ENCODE measurements around the gene TMEM248.
"Not testable (repeated sequence)": the region's sequence is repeated elsewhere in the genome, so short reads cannot be mapped to it uniquely, and the experiment has no call there.

Gene TMEM248

DNA sequence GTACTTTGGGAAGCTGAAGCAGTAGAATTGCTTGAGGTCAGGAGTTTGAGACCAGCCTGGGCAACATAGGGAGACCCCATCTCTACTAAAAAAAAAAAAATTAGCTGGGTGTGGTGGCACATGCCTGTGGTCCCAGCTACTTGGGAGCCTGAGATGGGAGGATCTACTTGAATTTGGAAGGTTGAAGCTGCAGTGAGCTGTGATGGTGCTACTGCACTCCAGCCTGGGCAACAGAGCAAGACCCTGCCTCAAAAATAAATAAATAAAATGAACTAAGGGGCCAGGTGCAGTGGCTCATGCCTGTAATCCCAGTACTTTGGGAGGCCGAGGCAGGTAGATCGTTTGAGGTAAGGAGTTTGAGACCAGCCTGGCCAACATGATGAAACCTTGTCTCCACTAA, 9.8 kb upstream of the TMEM248 start:
- not testable (repeated sequence) for DNase-seq

DNA sequence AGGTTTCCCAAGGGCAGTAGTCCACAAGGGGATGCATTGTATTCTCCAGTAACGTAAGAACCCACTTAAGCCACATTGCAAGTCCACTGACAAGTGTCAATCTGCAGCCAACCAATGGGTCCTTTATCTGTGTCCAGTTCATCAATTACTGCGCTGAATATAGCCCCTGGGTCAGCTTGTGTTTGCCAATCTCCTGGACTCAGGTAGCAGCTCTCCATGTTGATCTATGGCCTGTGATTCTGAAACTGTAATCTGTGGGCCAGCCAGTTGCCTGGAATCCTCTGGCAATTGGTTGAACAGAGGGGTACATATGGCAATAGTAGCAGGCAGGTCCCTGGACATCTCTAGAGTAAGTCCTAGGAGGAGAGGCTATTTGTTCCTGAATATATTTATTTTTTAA, 8.8 kb upstream of the TMEM248 start:
- DNase-seq: no peak

DNA sequence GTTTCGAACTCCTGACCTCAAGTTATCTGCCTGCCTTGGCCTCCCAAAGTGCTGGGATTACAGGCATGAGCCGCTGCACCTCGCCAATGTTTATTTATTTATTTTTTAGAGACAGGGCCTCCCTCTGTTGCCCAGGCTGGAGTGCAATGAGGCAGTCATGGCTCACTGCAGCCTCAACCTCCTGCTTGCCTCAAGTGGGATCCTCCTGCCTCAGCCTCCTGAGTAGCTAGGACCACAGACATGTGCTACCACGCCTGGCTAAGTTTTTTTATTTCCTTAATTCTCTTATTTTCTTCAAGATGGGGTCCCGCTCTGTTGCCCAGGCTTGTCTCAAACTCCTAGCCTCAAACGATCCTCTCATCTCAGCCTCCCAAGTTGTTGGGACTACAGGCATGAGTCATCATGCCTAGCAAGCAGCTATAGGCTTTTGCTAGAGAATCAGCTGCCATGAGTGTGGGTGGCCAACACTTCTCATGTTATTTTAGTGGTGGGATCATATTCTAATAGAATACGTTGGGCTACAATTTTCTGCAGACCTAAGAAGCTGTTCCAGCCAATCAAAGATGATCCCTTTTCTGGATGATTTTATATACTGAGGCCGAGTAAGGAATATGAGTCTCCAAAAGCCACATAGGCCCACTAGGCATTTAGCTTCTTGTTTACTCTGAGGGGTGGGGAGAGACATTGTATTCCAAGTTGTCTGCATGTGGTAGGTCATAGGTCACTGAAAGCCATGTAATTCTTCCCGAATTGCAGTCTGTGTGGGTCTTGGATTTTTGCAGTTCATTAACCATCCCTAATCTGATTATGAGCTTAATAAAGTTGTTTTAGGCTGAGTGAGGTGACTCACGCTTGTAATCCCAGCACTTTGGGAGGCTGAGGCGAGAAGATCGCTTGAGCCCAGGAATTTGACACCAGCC, 7.6 kb upstream of the TMEM248 start:
- no peak for DNase-seq

DNA sequence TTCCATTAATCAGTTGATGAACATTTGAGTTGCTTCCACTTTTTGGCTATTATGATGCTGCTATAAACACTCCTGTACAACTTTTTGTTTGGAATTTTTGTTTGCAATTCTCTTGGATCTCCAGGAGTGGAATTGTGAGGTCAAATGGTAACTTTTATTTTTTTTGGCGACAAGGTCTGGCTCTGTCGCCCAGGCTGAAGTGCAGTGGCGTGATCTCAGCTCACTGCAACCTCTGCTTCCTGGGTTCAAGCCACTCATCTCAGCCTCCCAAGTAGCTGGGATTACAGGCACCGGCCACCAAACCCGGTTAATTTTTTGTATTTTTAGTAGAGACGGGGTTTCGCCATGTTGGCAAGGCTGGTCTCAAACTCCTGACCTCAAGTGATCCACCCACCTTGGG, 3.1 kb upstream of the TMEM248 start:
- not testable (repeated sequence) for DNase-seq

DNA sequence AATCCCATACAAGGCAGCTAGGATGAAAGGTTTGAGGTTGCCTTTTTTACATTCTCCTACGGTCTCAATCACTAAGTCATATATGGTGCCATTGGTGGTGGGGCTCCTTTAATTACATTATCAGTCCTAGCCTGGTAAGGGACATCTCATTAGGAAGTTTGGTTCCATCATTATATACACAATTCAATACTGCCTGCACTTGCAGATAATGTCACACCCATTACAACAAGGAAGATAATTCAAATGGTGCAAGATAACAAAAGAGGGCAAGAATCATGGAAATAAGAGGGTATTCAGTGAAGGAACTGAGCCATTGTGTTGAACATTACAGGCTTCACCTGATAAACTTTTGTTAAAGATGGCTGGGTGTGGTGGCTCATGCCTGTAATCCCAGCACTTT, 1.7 kb upstream of the TMEM248 start:
- no peak for DNase-seq

DNA sequence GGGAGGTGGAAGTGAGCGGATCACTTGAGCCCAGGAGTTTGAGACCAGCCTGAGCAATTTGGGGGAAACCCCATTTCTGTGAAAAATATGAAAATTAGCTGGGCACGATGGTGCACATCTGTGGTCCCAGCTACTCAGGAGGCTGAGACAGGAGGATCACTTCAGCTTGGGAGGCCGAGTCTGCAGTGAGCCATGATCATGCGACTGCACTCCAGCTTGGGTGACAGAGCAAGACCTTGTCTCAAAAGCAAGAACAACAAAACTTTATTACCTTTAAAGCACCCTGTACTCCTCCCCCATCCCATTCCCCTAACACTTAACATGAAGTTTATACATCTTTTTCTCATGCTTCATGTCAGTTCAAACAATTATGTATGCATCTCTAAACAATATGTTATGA, 1.3 kb upstream of the TMEM248 start:
- no peak for DNase-seq

DNA sequence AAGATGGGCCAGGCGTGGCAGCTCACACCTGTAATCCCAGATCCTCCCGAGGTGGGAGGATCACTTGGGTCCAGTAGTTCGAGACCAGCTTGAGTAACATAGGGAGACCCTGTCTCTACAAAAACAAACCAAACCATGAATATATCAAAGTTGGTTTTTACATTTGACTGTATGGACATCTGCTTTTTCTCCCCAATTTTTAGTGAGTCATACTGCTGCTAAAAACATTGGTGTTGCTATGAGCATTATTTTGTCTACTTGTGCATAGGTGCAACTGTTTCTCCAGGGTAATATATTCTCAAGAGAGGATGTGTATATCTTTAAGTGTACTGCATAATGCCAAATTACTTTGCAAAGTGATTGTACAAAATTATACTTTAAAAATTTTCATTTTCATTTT, 769 bp upstream of the TMEM248 start:
- no peak for DNase-seq

DNA sequence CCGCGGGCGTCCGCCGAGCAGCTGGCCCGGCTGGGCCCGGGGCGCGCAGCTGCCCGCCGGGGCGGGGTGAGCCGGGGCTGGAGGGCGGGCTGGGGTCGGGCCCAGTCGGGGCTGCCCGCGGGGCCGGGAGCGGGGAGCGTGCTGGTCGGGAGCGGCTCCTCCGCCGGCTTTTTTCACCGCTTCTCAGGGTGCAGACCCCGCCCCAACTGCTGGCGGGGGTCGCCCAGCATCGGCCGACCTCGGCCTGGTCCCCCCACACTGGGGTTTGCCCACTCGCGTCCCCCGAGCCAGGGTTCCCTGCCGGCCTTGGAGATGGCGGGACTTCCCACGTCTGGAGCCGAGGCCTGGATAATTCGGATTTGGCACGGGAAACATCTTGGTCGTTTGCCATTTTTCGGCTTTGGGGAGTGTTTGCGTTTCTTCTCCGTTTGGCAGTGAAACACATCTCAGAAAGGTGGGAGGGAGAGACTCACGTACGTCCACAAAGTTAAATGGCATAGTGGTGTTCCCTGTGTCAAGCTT, 432 bp downstream of the TMEM248 start:
- no peak for DNase-seq

DNA sequence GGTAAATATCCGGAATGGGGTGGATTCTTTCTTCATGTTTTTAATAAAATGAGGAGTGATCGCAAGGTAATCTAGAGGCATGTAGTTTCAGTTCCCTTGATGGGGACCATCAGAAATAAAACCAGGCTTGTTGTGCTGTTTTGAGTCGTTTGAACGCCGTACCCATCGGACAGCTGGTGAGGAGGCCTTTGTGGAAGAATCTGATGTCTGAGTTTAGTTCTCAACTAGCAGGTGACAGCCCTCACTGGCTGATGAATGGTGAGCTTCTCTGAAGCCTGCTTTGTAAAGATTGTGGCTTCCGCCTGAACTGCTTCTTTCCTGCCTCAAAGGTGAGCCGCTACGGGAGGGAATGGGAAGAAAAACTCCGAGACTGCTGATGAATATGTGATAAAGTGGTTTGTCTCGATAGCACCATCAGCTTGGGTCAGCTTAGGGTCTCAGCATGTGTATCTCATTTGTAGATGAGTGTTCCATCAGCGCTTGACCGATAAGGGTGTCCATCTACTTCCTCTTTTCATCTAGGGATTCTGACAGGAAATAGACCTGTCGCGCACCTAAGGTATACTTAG, 977 bp downstream of the TMEM248 start:
- DNase-seq: no peak

DNA sequence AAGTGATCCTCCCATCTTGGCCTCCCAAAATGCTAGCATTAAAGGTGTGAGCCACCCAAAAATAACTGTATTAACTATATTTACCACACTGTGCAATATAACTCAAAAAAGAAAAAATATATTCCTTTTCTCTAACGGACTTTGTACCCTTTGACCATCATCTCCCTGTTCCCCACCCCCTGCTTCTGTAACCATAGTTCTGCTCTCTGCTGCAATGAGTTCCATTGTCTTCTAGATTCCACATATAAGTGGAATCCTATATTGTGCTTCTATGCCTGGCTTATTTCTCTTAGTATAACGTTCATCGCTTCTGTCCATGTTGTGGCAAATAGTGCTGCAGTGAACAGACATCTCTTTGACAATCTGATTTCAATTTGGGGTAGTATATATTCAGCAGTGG, 4.2 kb downstream of the TMEM248 start:
- no peak for DNase-seq

DNA sequence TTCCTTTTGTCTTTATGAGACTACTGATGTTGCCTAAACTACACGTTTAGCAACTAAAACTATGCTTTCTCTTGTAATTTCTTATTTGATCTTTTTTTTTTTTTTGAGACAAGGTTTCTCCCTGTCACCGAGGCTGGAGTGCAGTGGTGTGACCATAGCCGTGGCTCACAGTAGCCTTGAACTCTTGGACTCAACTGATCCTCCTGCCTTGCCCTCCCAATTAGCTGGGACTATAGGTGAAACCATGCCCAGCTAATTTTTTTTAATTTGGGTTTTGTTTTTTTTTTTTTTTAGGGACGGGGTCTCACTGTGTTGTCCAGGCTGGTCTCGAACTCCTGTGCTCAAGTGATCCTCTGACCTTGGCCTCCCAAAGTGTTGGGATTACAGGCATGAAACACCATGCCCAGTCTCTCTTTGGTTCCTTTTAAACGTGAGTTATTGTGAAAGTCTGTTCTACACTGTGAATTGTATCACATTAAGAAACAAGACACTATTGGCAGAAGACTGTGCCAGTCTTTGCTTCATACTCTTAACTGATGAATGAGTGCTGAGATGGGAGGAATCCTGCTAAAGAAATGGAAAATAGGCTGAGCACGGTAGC, 6.4 kb downstream of the TMEM248 start:
- DNase-seq: no peak

DNA sequence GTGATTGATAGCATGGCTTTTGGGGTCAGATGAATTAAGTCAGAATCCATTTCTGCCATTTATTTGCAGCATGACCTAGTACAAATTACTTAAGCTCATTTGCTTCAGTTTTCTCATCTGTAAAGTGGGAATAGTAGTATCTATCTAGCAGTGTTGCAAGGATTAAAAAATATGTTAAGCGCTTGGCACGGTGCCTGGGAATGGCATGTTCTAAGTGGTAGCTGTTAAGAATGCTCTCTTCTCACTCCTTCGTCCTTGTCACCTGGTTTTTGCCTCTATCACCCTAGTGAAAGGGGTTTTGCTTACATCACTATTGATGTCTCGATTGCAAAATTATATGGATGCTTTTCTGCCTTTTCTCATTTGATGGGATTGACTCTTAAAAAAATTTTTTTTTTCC, 7.4 kb downstream of the TMEM248 start:
- no peak for DNase-seq

DNA sequence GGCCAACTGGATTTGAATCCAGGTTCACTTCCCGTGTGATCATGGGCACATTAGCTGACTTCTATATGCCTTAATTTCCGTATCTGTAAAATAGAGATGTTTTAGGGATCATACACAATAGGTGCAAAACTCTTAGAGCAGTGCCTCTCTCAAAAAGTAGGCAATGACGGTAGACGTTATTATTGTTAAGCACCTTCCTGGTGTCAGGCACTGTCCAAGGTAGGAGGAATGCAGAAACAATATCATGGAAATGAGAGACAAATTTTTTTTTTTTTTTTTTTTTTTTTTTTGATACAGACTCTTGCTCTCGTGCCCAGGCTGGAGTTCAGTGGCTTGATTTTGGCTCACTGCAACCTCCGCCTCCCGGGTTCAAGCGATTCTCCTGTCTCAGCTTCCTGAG, 8.1 kb downstream of the TMEM248 start:
- no peak for DNase-seq

DNA sequence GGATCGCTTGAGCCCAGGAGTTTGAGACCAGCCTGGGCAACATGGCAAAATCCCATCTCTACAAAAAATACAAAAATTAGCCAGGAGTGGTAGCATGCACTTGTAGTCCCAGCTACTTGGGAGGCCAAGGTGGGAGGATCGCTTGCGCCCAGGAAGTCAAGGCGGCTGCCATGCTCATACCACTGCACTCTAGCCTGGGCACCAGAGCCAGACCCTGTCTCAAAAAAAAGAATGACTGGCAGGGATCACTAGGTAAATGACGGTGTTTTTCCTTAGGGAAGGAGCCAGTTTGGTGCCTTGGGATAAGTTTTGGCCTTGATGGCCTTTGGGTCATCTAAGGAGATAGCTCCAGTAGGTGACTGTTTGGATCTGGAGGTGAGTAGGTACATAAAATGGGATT, 8.9 kb downstream of the TMEM248 start:
- DNase-seq: no peak

DNA sequence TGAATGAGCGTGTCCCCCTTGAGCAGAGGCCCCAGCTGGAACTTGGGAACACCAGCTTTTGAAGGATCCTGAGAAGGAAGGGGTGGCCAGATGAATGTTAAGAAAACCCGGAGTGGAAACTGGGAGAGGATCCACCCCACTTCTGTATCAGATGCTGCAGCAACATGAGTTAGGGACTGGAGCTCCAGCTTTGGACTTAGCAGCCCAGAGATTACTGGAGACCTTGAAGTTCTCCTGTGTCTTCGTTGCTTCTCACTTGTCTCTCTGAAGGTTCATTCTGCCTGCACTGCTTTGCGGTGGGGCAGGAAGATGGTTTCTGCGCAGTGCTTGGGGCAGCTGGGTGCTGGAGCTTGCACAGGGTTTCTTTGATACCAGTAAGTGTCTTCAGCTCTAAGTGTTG, 9.3 kb downstream of the TMEM248 start:
- DNase-seq: no peak

DNA sequence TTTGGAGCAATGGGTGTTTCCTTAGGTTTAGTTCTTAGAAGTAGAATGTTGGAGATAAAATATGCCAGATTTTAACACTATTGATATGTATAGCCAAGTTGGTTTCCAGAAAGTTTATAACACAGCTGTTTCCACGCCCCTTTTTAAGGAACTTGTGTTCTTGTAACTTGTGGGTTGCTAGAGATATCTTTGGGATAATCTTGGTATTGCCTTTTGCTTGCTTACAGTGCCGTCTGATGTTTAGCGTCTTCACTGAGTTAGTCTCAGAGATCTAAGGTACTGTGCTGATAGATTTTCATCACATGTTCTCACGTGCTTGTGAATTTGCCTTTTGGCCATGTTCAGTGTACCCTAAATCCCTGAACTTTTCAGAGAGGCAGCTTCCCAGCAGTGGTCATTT, 12.4 kb downstream of the TMEM248 start:
- no peak for DNase-seq

DNA sequence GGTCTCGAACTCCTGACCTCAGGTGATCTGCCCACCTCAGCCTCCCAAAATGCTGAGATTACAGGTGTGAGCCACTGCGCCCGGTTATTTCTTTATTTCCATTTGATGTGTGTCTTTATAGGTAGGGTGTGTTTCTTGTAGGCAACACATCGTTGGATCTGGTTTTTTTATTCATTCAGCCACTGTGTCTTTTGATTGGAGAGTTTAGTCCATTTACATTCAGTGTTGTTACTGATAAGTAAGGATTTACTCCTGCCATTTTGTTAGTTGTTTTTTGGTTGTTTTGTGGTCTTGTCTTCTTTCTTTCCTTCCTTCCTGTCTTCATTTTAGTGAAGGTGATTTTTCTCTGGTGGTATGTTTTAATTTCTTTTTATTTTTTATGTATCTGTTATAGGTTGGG, 16.9 kb downstream of the TMEM248 start:
- no peak for DNase-seq

DNA sequence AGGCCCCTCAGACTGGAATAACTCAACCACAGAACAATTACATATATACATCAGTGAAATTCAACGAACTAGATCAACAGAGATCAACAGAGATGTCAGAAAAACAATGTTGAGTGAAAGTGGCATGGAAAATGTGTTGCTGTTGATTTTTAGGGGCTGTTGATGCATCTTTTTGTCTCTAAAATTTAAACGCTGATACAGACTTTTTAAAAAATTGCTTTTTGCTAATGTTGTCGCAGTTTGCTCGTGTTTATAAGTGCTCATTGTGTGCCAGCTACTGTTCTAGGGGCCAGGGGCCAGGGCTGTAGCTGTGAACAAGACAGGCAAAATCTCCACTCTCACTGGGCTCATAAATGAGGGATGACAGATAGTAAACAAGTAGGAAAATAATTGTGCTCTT, 18.3 kb downstream of the TMEM248 start:
- no peak for DNase-seq

DNA sequence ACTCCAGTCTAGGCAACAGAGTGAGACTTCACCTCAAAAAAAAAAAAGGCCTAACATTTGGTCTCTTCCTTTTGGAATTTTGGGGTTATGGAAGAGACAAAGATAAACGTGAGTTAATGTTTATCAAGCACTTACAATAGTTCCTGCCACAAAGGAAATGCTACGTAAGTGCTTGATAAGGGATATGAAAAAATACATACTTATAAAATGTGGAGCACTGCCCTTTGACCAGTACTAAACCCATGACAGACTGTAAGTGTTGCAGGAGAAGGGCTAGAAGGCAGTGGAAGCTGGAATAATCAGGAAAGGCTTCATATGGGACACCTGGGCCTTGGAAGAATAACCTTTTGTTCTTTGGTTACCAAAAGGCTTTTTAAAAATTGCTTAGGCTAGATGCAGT, 25.5 kb downstream of the TMEM248 start:
- DNase-seq: no peak

DNA sequence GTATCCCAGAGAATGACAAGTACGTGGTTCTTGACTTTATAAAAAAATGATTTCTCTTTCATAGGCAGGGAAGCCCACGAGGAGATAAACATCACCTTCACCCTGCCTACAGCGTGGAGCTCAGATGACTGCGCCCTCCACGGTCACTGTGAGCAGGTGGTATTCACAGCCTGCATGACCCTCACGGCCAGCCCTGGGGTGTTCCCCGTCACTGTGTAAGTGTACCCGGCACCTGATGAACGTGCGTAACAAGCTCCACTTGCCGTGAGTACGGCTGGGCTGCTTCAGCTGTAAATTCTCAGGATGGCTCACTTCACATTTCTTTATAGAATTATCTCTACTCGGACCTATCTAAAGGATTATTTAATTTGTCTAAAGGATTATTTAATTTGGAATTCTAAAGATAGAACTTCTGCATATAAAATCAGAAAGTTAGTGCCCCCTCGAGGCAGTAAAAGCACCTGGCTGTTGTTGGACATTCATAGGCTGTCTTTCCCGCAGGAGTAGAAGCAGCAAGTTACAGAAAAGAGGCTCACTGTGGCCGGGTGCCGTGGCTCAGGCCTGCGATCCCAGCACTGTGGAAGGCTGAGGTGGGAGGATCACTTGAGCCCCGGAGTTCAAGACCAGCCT, 27.6 kb downstream of the TMEM248 start:
- no peak for DNase-seq

DNA sequence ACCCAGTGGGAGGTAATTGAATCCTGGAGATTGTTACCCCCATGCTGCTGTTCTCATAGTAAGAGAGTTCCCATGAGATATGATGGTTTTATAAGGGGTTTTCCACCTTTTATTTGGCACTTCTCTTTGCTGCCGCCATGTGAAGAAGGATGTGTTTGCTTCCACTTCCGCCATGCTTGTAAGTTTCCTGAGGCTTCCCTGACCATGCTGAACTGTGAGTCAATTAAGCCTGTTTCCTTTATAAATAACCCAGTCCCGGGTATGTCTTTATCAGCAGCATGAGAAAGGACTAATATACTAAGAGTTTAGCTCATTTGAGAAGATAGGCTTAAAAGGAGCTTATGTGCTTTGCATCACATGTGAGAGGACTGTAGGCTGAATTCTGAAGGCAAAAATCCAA, 29.3 kb downstream of the TMEM248 start:
- no peak for DNase-seq

DNA sequence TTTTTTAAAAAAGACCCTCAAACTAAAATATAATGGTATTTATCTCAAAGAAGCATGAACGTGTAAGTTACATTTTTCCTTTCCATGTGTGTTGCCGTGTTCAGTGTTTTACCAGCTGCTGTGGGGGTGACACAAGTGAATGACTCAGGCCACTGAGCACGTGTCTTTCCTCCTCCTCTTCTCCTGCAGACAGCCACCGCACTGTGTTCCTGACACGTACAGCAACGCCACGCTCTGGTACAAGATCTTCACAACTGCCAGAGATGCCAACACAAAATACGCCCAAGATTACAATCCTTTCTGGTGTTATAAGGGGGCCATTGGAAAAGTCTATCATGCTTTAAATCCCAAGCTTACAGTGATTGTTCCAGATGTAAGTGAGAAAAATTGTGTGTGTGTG, 29.7 kb downstream of the TMEM248 start:
- no peak for DNase-seq

DNA sequence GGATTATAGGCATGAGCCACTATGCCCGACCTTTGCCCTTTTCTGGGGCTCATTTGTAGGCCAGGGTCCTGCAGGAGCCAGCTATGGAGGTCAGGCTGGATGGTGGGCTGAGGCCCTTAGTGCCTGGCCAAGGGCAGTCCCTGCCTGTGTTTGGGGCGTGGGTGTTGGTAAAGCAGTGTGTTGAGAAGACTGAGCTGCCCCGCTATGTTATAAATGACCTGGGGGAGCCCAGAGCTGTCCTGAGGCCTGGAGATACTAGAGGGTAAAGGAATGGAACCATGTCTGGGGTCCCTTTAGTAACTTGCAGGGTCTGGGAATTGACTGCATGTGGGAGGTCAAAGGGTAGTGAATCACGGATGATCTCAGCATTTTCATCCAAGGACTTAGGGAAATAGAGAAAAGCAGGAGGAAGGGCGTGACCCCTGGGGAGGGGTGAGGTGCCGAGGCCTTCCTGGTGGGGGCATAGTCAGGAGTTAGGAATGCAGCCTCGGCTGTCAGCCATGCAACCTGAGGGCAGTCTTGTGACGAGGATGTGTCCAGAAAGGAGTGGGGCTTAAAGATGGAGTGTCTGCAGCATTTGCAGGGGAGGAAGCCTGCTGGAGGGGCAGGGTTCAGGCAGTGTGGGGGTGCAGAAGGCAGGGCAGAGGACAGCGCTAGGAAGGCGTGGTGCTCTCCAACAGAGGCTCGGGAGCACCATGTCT, 31.5 kb downstream of the TMEM248 start:
- DNase-seq: no peak

Data from NK-92 treated with Interleukin-12 subunit alpha and Interleukin-12 subunit beta, amount 100 ng/mL, for 24 hours (cell line).